WTC11 (cell line): ENCODE measurements around the gene GLTPD2. TPM values are rescaled to one million over a fixed set of nuclear protein-coding genes. Genes with fewer than 3 reads are reported as not detected.

Experiments used
- ATAC-seq: fragments of 200-7000 bp; cut with Tn5 transposase; 2 replicates; pipeline ENCODE4 v1.10.0; 2021; ENCODE audit warnings: mild to moderate bottlenecking, moderate library complexity
- CTCF ChIA-PET: fragments of 300-600 bp; sonication (Branson Sonifier 250); formaldehyde crosslinking; loops from one replicate; lab custom pipeline; 2021; ENCODE audit warnings: antibody characterized with exemption; lab: Charles Lee
- POLR2A ChIA-PET: fragments of 350-600 bp; sonication (Branson Sonifier 250); formaldehyde crosslinking; loops from one replicate; lab custom pipeline; 2021; ENCODE audit warnings: antibody characterized with exemption; lab: Charles Lee
- DNase-seq: peaks from one replicate; pipeline ENCODE4 v3.0.0; 2021; ENCODE audit warnings: low spot score
- H3K27ac Mint-ChIP-seq: 2 replicates; pipeline ENCODE4 v1.8.0; 2021; ENCODE audit warnings: mixed read lengths
- H3K27me3 Mint-ChIP-seq: 2 replicates; pipeline ENCODE4 v1.8.0; 2021; ENCODE audit warnings: low read depth, mild to moderate bottlenecking, moderate library complexity, mixed read lengths
- H3K36me3 Mint-ChIP-seq: 2 replicates; pipeline ENCODE4 v1.8.0; 2021; ENCODE audit warnings: mixed read lengths
- H3K4me1 Mint-ChIP-seq: 2 replicates; pipeline ENCODE4 v1.8.0; 2022; ENCODE audit warnings: mixed read lengths
- H3K4me3 Mint-ChIP-seq: 2 replicates; pipeline ENCODE4 v1.8.0; 2021; ENCODE audit warnings: mild to moderate bottlenecking, moderate library complexity, mixed read lengths
- H3K9me3 Mint-ChIP-seq: 2 replicates; pipeline ENCODE4 v1.8.0; 2021; ENCODE audit warnings: mixed read lengths
- EMX1 ChIP-seq: fragments of 250-450 bp; sonication (Bioruptor Pico); IDR thresholded peaks from 2 replicates; pipeline ENCODE4 v1.8.0; 2021; ENCODE audit warnings: mild to moderate bottlenecking
- GABPB1 ChIP-seq: sonication (generic); formaldehyde crosslinking; IDR thresholded peaks from 2 replicates; pipeline ENCODE4 v1.8.1; 2023; ENCODE audit warnings: mild to moderate bottlenecking, missing genetic modification reagents
- HMGA2 ChIP-seq: fragments of 250-450 bp; sonication (Bioruptor Pico); IDR thresholded peaks from 2 replicates; pipeline ENCODE4 v1.4.0; 2021; ENCODE audit warnings: mild to moderate bottlenecking, moderate library complexity
- MXD4 ChIP-seq: fragments of 250-450 bp; sonication (Bioruptor Pico); IDR thresholded peaks from 2 replicates; pipeline ENCODE4 v1.8.0; 2021; ENCODE audit warnings: mild to moderate bottlenecking, moderate library complexity, borderline replicate concordance
- NFATC4 ChIP-seq: fragments of 250-450 bp; sonication (Bioruptor Pico); IDR thresholded peaks from 2 replicates; pipeline ENCODE4 v1.9.0; 2021; ENCODE audit warnings: mild to moderate bottlenecking
- OVOL2 ChIP-seq: fragments of 250-450 bp; sonication (Bioruptor Pico); IDR thresholded peaks from 2 replicates; pipeline ENCODE4 v1.9.0; 2021; ENCODE audit warnings: mild to moderate bottlenecking, borderline replicate concordance
- TCF7 ChIP-seq: sonication (generic); formaldehyde crosslinking; IDR thresholded peaks from 2 replicates; pipeline ENCODE4 v1.8.0; 2022; ENCODE audit warnings: mild to moderate bottlenecking, low read depth, missing genetic modification reagents, moderate library complexity
- ZBTB21 ChIP-seq: sonication (generic); formaldehyde crosslinking; IDR thresholded peaks from 2 replicates; pipeline ENCODE4 v1.8.1; 2023; ENCODE audit warnings: mild to moderate bottlenecking, missing genetic modification reagents, borderline replicate concordance
- ZNF121 ChIP-seq: sonication (generic); formaldehyde crosslinking; IDR thresholded peaks from 2 replicates; pipeline ENCODE4 v1.8.0; 2023; ENCODE audit warnings: missing genetic modification reagents
- total RNA-seq: library from RNA; stranded (reverse); gene quantifications from 3 replicates; pipeline ENCODE4 v1.2.3, GENCODE V29; 2021
- TF ChIP-seq, protein P1 (sequence below): fragments of 250-450 bp; sonication (Bioruptor Pico); IDR thresholded peaks from 2 replicates; pipeline ENCODE4 v1.8.0; 2021; ENCODE audit warnings: mild to moderate bottlenecking
- TF ChIP-seq, protein P2 (sequence below): sonication (generic); formaldehyde crosslinking; IDR thresholded peaks from 2 replicates; pipeline ENCODE4 v1.8.1; 2023; ENCODE audit warnings: mild to moderate bottlenecking, missing genetic modification reagents
- TF ChIP-seq, protein P3 (sequence below): fragments of 250-450 bp; sonication (Bioruptor Pico); conservative IDR thresholded peaks from 2 replicates; pipeline ENCODE4 v1.9.0; 2021; ENCODE audit warnings: mild to moderate bottlenecking

GLTPD2 gene
- total RNA-seq, 1 experiment from 2014 or later = not detected

DNA sequence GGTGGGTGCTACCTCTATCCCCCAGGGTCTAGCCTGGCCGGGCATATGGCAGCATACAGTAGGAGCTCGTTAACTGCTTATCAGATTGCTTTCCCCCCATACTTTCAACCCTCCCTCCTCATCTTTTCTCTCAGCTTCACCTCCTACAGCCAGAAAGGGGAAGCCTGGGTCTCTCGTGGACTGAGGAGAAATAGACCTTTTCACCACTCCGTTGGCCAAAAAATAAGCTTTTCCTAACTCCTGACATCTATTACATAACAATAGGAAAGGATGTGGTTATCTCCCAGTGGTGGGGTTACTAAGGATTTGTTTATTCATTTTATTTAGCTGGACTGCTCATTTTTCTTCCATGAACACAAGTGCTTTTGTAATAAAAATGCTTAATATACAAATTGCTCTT lies 40.1 kb upstream of the GLTPD2 start:
- ATAC-seq (no peak), DNase-seq (no peak)
- H3K36me3 Mint-ChIP-seq = no peaks in the 10 kb centered on the region
- no peak overlapping the region for H3K4me3 Mint-ChIP-seq
- TF ChIP-seq OVOL2 (CRISPR knock-in tag) (no peak), MXD4 (CRISPR knock-in tag) (no peak)
- no peaks in the 10 kb centered on the region for H3K9me3 Mint-ChIP-seq
- peaks cover 24% of the 10 kb centered on the region for H3K4me1 Mint-ChIP-seq
- ChIA-PET POLR2A (no interaction called here), CTCF (interaction anchor here (1.0 to 1.3 kb wide), 2 partner anchors 41 to 151 kb away, joined by 3 to 4 read pairs; no protein-coding TSS in a partner anchor)
- H3K27me3 Mint-ChIP-seq = peaks cover 9% of the 10 kb centered on the region
- H3K27ac Mint-ChIP-seq = no peak overlapping the region

DNA sequence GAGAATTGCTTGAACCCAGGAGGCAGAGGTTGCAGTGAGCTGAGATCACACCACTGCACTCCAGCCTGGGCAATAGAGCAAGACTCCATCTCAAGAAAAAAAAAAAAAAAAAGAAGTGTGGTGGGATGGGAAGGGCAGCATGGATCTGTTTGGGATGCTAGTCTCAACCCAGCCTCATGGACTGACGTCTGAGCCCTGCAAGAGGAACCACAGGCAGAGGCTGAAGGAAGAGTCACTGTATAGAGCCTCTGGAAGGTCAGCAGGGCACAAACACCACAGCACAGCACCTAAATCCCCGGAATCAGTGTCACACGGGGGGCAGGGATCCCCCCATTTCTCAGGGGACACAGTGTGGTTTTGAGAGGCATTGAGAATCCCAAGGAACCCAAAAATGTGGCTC lies 38.2 kb upstream of the GLTPD2 start:
- POLR2A ChIA-PET = no interaction called here
- Mint-ChIP-seq H3K4me3 (no peak overlapping the region), H3K27ac (no peak overlapping the region), H3K27me3 (peaks cover 7% of the 10 kb centered on the region), H3K9me3 (no peaks in the 10 kb centered on the region), H3K36me3 (no peaks in the 10 kb centered on the region), H3K4me1 (peaks cover 17% of the 10 kb centered on the region)
- CTCF ChIA-PET = no interaction called here
- TF ChIP-seq, protein P1, sequence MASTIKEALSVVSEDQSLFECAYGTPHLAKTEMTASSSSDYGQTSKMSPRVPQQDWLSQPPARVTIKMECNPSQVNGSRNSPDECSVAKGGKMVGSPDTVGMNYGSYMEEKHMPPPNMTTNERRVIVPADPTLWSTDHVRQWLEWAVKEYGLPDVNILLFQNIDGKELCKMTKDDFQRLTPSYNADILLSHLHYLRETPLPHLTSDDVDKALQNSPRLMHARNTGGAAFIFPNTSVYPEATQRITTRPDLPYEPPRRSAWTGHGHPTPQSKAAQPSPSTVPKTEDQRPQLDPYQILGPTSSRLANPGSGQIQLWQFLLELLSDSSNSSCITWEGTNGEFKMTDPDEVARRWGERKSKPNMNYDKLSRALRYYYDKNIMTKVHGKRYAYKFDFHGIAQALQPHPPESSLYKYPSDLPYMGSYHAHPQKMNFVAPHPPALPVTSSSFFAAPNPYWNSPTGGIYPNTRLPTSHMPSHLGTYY = no peak
- TF ChIP-seq, protein P2, sequence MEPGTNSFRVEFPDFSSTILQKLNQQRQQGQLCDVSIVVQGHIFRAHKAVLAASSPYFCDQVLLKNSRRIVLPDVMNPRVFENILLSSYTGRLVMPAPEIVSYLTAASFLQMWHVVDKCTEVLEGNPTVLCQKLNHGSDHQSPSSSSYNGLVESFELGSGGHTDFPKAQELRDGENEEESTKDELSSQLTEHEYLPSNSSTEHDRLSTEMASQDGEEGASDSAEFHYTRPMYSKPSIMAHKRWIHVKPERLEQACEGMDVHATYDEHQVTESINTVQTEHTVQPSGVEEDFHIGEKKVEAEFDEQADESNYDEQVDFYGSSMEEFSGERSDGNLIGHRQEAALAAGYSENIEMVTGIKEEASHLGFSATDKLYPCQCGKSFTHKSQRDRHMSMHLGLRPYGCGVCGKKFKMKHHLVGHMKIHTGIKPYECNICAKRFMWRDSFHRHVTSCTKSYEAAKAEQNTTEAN (CRISPR knock-in tag) = no peak
- ATAC-seq (no peak), DNase-seq (no peak)

DNA sequence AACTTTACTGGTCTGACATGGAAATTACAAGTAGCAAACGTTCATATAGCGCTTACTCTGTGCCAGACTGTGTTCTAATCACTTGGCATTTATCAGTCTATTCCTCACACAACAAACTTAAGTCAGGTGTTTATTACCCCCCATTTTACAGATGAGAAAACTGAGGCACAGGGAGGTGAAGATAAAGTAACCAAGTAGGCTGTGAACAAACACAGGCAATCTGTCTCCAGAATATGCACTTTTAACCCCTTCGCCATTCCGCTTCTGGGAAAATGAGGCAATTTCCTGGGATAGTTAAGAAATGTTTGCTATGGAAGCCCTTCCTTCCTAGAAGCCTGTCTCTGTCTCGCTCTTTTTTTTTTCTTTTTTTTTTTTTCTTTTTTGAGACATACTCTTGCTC lies 36.8 kb upstream of the GLTPD2 start:
- ATAC-seq = no peak
- H3K27me3 Mint-ChIP-seq = peaks cover 7% of the 10 kb centered on the region
- no peaks in the 10 kb centered on the region for H3K9me3 Mint-ChIP-seq
- H3K36me3 Mint-ChIP-seq = no peaks in the 10 kb centered on the region
- TF ChIP-seq, protein P3, sequence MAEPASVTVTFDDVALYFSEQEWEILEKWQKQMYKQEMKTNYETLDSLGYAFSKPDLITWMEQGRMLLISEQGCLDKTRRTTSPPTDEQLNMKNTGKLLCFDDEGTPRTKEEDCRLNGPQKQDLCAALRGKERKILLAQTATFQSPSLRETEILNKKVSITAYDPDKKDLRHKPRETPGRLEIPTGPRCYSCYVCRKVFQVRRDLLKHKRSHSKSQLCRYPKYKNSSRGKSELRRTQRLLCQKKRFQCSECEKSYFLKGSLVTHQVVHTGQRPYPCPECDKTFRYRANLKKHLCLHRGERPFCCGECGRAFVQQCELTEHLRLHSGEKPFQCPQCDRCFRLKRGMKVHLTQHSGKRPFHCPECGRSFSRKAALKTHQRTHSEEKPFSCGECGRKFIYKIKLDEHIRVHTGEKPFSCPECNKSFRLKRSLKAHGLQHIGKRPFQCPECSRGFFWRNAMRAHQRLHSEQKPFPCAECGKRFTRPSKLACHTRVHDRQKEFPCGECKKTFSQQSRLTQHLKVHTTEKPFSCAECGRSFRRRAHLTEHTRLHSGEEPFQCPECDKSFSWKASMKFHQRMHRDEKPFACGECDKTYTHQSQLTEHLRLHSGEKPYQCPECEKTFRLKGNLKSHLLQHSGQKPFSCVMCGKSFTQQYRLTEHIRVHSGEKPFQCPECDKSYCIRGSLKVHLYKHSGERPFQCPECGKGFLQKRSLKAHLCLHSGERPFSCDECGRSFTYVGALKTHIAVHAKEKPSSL = no peak
- TF ChIP-seq GABPB1 (CRISPR knock-in tag) = peak; percentile 95
- CTCF ChIA-PET = no interaction called here
- DNase-seq = no peak
- H3K4me1 Mint-ChIP-seq = peaks cover 7% of the 10 kb centered on the region
- POLR2A ChIA-PET = no interaction called here
- no peak overlapping the region for H3K4me3 Mint-ChIP-seq
- H3K27ac Mint-ChIP-seq = no peak overlapping the region

DNA sequence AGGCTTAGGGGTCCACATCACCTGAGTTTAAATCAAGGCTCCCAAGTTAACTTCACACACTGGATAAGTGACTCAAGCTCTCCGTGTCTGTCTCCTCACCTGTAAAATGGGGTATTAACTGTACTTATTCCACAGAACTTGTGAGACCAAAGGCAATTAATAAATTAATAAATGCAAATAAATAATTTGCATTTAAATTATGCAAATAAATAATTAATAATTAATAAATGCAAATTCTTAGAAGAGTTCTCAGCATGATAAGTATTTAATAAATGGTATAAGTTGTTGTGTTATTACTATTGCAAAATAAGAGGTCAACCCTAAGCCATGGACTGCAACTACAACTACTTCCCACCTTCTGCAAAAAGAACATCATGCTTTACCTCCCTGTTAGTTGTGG lies 35.4 kb upstream of the GLTPD2 start:
- H3K9me3 Mint-ChIP-seq = no peaks in the 10 kb centered on the region
- ChIA-PET CTCF (interaction anchor here (1.0 kb wide), 1 partner anchor 48 kb away, joined by 3 read pairs; no protein-coding TSS in a partner anchor), POLR2A (interaction anchor here (0.6 kb wide), 1 partner anchor 27 kb away, joined by 3 read pairs; no protein-coding TSS in a partner anchor)
- no peak overlapping the region for H3K4me3 Mint-ChIP-seq
- ATAC-seq = no peak
- H3K4me1 Mint-ChIP-seq = peaks cover 6% of the 10 kb centered on the region
- H3K27ac Mint-ChIP-seq = no peak overlapping the region
- peak; percentile 95 for TF ChIP-seq HMGA2 (CRISPR knock-in tag)
- no peak for TF ChIP-seq ZNF121
- no peak for DNase-seq
- H3K36me3 Mint-ChIP-seq = no peaks in the 10 kb centered on the region
- H3K27me3 Mint-ChIP-seq = peaks cover 7% of the 10 kb centered on the region; the same call in 1 of the 2 replicates

DNA sequence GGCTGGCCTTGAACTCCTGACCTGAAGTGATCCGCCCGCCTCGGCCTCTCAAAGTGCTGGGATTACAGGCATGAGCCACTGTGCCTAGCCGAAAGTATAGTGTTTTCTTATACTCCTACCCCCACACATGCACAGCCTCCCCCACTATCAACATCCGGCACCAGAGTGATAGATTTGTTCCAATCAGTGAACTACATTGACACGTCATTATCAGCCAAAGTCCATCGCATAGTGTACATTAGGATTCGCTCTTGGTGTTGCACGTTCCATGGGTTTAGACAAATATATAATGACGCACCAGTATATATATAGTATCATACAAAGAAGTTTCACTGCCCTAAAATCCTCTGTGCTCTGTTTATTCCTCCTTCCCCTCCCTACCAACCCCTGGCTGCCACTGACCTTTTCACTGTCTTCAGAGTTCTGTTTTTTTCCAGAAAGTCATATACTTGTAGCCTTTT lies 29.0 kb upstream of the GLTPD2 start:
- H3K9me3 Mint-ChIP-seq = no peaks in the 10 kb centered on the region
- ChIA-PET POLR2A (no interaction called here), CTCF (interaction anchor here (1.1 kb wide), 1 partner anchor 30 kb away, joined by 4 read pairs; no protein-coding TSS in a partner anchor)
- H3K27ac Mint-ChIP-seq = no peak overlapping the region
- no peak overlapping the region for H3K4me3 Mint-ChIP-seq
- ATAC-seq (no peak), DNase-seq (no peak)
- H3K27me3 Mint-ChIP-seq = peaks cover 6% of the 10 kb centered on the region; the same call in 1 of the 2 replicates
- no peaks in the 10 kb centered on the region for H3K36me3 Mint-ChIP-seq
- H3K4me1 Mint-ChIP-seq = no peaks in the 10 kb centered on the region
- TF ChIP-seq EMX1 (CRISPR knock-in tag) (no peak), GABPB1 (CRISPR knock-in tag) (peak; percentile 84), TCF7 (CRISPR knock-in tag) (no peak), ZBTB21 (CRISPR knock-in tag) (no peak), NFATC4 (CRISPR knock-in tag) (no peak)
